Brain microvascular endothelial cell (primary cell): Measurements from ENCODE around the gene SIPA1L3.
"Not testable (repeated sequence)": the region's sequence is repeated elsewhere in the genome, so short reads cannot be mapped to it uniquely, and the experiment has no call there.

Source experiments
- DNase-seq: peaks from one replicate; pipeline ENCODE4 v3.0.0-alpha.2; 2020
- H3K27ac ChIP-seq: fragments of 250-450 bp; sonication (Bioruptor Pico); 2 replicates; pipeline ENCODE4 v1.5.1; 2020; ENCODE audit warnings: mild to moderate bottlenecking, moderate library complexity
- H3K27me3 ChIP-seq: fragments of 250-450 bp; sonication (Bioruptor Pico); replicated peaks from 2 replicates; pipeline ENCODE4 v1.5.1; 2020; ENCODE audit warnings: mild to moderate bottlenecking
- H3K36me3 ChIP-seq: fragments of 250-450 bp; sonication (Bioruptor Pico); replicated peaks from 2 replicates; pipeline ENCODE4 v1.5.1; 2020; ENCODE audit warnings: mild to moderate bottlenecking
- H3K4me3 ChIP-seq: 2 replicates; pipeline ENCODE4 v1.5.1; 2011; ENCODE audit warnings: low read depth, mild to moderate bottlenecking, control low read depth, low read length, moderate library complexity
- in situ Hi-C: cut with HindIII; loops from 2 replicates; pipeline ENCODE4 v1.10.0; 2017; ENCODE audit warnings: low sequenced_read_pairs, low pct_ligation_motif_present
- TF ChIP-seq, protein P1 (sequence below): IDR thresholded peaks from 2 replicates; pipeline ENCODE4 v1.5.1; 2011; ENCODE audit warnings: low read depth, mild to moderate bottlenecking, moderate library complexity, low read length, control low read depth, inconsistent platforms; ENCODE audit errors: missing control alignments

Gene SIPA1L3

DNA sequence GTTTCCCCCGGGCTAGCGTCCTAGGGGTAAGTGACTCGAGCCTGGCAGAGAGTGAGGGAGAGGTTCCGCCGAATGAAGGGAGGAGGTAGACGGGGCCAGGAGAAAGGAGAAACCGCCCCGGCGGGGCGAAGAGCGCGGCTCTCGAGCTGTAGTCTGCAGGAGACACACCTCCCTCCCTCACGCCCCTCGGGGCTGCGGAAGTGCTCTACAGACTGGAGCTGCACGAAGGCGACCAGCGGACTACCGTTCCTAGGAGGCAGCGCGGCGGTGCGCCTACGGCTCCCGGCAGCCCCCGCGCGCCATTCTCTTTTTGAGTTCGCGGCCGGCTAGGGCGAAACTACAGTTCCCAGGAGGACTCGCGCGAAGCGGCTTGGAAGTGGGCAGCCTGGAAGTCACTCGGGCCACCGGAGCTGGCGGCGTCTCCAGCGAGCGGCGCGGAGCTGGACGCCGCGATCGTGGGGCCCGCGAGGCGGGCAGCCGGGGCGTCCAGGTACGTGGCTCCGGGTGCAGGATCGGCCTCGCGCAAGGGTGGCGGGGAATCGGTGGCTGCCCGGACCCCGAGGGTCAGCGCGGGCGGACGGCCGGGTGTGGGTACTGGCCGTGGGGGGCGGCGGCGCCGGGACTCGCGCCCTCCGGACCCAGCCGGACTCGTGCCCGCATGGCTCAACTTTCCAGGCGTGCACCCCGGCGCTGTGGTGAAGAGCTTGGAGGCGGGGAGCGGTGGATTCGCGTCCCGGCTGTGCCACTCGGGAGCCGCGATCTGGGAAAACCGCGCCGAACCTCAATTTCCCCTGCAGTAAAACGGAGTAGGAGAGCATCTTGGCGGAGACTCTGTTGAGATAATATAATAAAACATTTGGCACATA, at the start of gene SIPA1L3:
Gene SIPA1L3 (plus strand): TSS at position 340 of the 866 bp plus-strand sequence. CDS start 174,358 bp downstream, outside the sequence.
- no peaks in the 10 kb centered on the region for H3K27me3 ChIP-seq
- in situ Hi-C loops: no loop called here
- H3K4me3 ChIP-seq: peak within 1 kb of the TSS; percentile 95
- peak; percentile 95 for DNase-seq
- peak within 1 kb of the TSS; percentile 61 for H3K27ac ChIP-seq
- TF ChIP-seq, protein P1, sequence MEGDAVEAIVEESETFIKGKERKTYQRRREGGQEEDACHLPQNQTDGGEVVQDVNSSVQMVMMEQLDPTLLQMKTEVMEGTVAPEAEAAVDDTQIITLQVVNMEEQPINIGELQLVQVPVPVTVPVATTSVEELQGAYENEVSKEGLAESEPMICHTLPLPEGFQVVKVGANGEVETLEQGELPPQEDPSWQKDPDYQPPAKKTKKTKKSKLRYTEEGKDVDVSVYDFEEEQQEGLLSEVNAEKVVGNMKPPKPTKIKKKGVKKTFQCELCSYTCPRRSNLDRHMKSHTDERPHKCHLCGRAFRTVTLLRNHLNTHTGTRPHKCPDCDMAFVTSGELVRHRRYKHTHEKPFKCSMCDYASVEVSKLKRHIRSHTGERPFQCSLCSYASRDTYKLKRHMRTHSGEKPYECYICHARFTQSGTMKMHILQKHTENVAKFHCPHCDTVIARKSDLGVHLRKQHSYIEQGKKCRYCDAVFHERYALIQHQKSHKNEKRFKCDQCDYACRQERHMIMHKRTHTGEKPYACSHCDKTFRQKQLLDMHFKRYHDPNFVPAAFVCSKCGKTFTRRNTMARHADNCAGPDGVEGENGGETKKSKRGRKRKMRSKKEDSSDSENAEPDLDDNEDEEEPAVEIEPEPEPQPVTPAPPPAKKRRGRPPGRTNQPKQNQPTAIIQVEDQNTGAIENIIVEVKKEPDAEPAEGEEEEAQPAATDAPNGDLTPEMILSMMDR: no peak
- no peaks in the 10 kb centered on the region for H3K36me3 ChIP-seq

GRCh38 chr19:37864501-37864900, 42.5 kb upstream of the SIPA1L3 start:
- no peaks in the 10 kb centered on the region for H3K36me3 ChIP-seq
- no peaks in the 10 kb centered on the region for H3K27me3 ChIP-seq
- in situ Hi-C loops: no loop called here
- H3K27ac ChIP-seq: no peak overlapping the region
- DNase-seq: no peak
- TF ChIP-seq, protein P1: no peak
- no peak overlapping the region for H3K4me3 ChIP-seq

DNA sequence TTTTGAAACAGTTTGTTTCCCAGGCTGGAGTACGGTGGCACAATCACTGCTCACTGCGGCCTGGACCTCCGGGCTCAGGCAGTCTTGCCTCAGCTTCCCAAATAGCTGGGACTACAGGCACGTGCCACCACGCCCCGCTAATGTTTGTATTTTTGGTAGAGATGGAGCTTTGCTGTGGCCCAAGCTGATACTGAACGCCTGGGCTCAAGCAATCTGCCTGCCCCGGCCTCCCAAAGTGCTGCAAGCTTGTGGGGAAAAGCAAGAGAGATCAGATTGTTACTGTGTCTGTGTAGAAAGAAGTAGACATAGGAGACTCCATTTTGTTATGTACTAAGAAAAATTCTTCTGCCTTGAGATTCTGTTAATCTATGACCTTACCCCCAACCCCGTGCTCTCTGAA, 41.1 kb upstream of the SIPA1L3 start:
- H3K27ac ChIP-seq, in situ Hi-C loops, H3K27me3 ChIP-seq, H3K36me3 ChIP-seq, DNase-seq, H3K4me3 ChIP-seq: not testable (repeated sequence)

DNA sequence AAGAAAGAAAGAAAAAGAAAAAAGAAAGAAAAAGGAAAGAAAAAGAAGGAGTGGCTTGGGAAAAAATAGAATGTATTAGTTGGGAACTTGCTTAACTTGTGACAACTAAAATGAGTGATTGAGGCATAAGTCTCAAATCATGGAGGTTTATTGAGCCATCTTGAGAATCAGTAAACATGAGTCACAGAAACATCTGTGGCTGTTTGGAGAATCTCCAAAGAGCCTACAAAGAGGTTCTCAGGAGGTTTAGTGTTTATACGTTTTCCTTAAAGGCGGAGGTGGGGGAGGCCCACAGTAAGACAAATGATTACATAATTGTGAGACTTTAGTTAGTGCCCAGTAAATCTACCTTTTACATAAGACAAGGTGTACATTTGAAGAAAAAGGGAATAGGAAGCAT, 39.2 kb upstream of the SIPA1L3 start:
- Histone ChIP-seq H3K27me3 (no peaks in the 10 kb centered on the region), H3K36me3 (no peaks in the 10 kb centered on the region), H3K27ac (no peak overlapping the region), H3K4me3 (no peak overlapping the region)
- TF ChIP-seq, protein P1: no peak
- in situ Hi-C loops: no loop called here
- peak; percentile 29 for DNase-seq

DNA sequence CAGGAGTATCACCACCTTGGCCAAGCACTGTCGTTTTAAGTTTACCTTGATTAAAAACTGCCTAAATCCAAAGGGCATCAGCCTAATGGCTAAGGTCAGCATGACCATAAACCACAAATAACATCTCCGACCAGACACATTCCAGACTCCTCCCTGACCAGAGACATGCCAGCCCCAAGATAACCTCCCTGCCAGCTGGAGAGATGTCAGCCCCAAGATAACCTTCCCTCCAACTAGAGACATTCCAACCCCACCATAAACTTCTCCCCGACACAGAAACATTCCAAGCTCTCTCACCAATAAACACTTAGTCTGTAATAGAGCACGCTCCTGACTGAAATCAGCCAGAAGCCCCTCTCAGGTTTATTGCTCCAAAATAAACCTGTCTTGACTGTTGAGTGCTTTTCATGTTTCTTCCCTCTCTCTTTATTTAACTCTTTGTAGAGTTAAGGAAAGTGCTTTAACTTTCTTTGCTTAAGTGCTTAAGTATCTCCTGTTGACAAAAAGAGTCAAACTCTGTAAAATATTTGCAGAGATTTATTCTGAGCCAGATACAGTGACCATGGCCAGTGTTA, 37.2 kb upstream of the SIPA1L3 start:
- DNase-seq: no peak
- TF ChIP-seq, protein P1: no peak
- no peaks in the 10 kb centered on the region for H3K27me3 ChIP-seq
- H3K4me3 ChIP-seq: no peak overlapping the region
- H3K36me3 ChIP-seq: no peaks in the 10 kb centered on the region
- H3K27ac ChIP-seq: no peak overlapping the region
- in situ Hi-C loops: no loop called here

DNA sequence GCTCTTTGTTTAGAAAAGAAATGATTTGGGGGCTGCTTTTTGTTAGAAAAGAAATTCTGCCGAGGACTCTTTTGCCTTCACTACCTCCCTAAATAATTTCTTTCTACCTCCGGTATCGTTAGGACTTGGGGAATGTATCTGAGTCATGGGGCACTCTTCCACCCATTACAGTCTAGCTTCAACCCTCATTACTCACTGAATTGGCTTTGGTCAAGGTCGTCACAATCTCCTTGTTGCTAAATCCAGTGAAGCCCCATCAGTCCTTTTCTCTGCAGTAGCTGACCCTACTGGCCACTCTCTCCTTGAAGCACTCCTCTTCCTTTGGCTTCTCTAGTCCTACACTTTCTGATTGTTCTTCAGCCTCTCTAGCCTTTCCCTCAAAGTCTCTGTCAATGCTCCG, 34.6 kb upstream of the SIPA1L3 start:
- no peaks in the 10 kb centered on the region for H3K36me3 ChIP-seq
- no peak for DNase-seq
- TF ChIP-seq, protein P1: no peak
- in situ Hi-C loops: no loop called here
- H3K4me3 ChIP-seq: no peak overlapping the region
- H3K27me3 ChIP-seq: no peaks in the 10 kb centered on the region
- no peak overlapping the region for H3K27ac ChIP-seq
